Astrocyte (in vitro differentiated cells and primary cell): Measurements from ENCODE around the gene WNT7B. TPM values are rescaled to one million over a fixed set of nuclear protein-coding genes. Genes with fewer than 3 reads are reported as not detected.

ENCODE experiments used
- DNase-seq: peaks from one replicate; pipeline ENCODE4 v3.0.0-alpha.2; 2010; ENCODE audit warnings: low read depth
- FAIRE-seq: peaks from 2 replicates; lab custom pipeline; 2011; peaks lifted over from hg19 to GRCh38; lab: Jason Lieb, UNC
- H2AFZ ChIP-seq: 2 replicates; pipeline ENCODE4 v1.6.0; 2012; ENCODE audit warnings: low read depth, low read length, inconsistent platforms
- H3K27ac ChIP-seq: 2 replicates; pipeline ENCODE4 v1.5.1; 2011; ENCODE audit warnings: low read depth, low read length, inconsistent platforms
- H3K27me3 ChIP-seq: 2 replicates; pipeline ENCODE4 v1.6.0; 2011; ENCODE audit warnings: low read length, inconsistent platforms; ENCODE audit not compliant: insufficient read depth
- H3K36me3 ChIP-seq: 2 replicates; pipeline ENCODE4 v1.5.1; 2011; ENCODE audit warnings: low read length, inconsistent platforms; ENCODE audit not compliant: insufficient read depth
- H3K4me1 ChIP-seq: 2 replicates; pipeline ENCODE4 v1.5.1; 2011; ENCODE audit warnings: low read length, inconsistent platforms; ENCODE audit not compliant: insufficient read depth
- H3K4me2 ChIP-seq: 2 replicates; pipeline ENCODE4 v1.6.0; 2012; ENCODE audit warnings: low read length, inconsistent platforms
- H3K4me3 ChIP-seq: 2 replicates; pipeline ENCODE4 v1.5.1; 2011; ENCODE audit warnings: low read depth, mild to moderate bottlenecking, low read length, inconsistent platforms; ENCODE audit not compliant: insufficient read depth
- H3K79me2 ChIP-seq: 2 replicates; pipeline ENCODE4 v1.6.0; 2012; ENCODE audit warnings: mild to moderate bottlenecking, low read length, inconsistent platforms; ENCODE audit not compliant: insufficient read depth
- H3K9ac ChIP-seq: 2 replicates; pipeline ENCODE4 v1.6.0; 2012; ENCODE audit warnings: mild to moderate bottlenecking, low read length, inconsistent platforms
- H3K9me3 ChIP-seq: 2 replicates; pipeline ENCODE4 v1.5.1; 2012; ENCODE audit warnings: low read depth, mild to moderate bottlenecking, low read length, inconsistent platforms; ENCODE audit not compliant: insufficient read depth
- H4K20me1 ChIP-seq: 2 replicates; pipeline ENCODE4 v1.6.0; 2012; ENCODE audit warnings: low read length, inconsistent platforms; ENCODE audit not compliant: insufficient read depth
- H3K27ac Mint-ChIP-seq: one replicate; pipeline ENCODE4 v1.8.0; 2021; ENCODE audit warnings: mild to moderate bottlenecking, mixed read lengths; ENCODE audit not compliant: unreplicated experiment
- H3K27me3 Mint-ChIP-seq: one replicate; pipeline ENCODE4 v1.8.0; 2021; ENCODE audit warnings: low read depth, mixed read lengths; ENCODE audit not compliant: unreplicated experiment
- H3K36me3 Mint-ChIP-seq: one replicate; pipeline ENCODE4 v1.8.0; 2021; ENCODE audit warnings: low read depth, mixed read lengths; ENCODE audit not compliant: unreplicated experiment
- H3K4me1 Mint-ChIP-seq: one replicate; pipeline ENCODE4 v1.8.0; 2021; ENCODE audit warnings: low read depth, mixed read lengths; ENCODE audit not compliant: unreplicated experiment
- H3K4me3 Mint-ChIP-seq: one replicate; pipeline ENCODE4 v1.8.0; 2021; ENCODE audit warnings: mild to moderate bottlenecking, moderate library complexity, mixed read lengths; ENCODE audit not compliant: unreplicated experiment
- H3K9me3 Mint-ChIP-seq: one replicate; pipeline ENCODE4 v1.8.0; 2021; ENCODE audit warnings: mild to moderate bottlenecking, mixed read lengths; ENCODE audit not compliant: unreplicated experiment
- EZH2 ChIP-seq: IDR thresholded peaks from 2 replicates; pipeline ENCODE4 v1.6.1; 2012; ENCODE audit warnings: mild to moderate bottlenecking, low read length, inconsistent platforms; ENCODE audit not compliant: insufficient read depth
- total RNA-seq: library from RNA; stranded (reverse); gene quantifications from 2 replicates; pipeline ENCODE4 v1.2.1, GENCODE V29; 2021
- TF ChIP-seq, protein P1 (sequence below): IDR thresholded peaks from 2 replicates; pipeline ENCODE4 v1.5.1; 2011; ENCODE audit warnings: low read depth, mild to moderate bottlenecking, inconsistent platforms, low read length, moderate library complexity; ENCODE audit not compliant: insufficient read depth

WNT7B gene
- total RNA-seq, 1 donor from 2014 or later, result 1.7 TPM

DNA sequence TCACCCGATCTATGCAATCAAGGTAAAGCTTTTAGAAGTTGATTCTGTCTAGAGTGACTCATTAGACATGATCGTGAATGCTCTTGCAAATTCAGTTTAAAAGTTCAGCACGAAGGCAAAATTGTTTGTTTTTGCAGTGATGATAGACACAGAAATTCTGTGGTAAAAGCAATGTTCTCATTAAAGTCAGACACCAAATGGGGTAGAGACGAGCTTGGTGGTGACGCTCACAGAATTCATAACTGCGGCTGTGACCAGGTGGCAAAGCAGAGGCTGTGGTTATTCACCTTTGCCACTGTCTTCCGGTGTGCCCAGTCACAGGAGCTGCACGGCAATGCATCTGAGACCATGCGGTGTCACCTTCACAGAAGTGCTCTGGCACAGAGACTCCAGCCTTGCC lies 83.4 kb downstream of the WNT7B start:
- H3K9me3 ChIP-seq, result no peaks in the 10 kb centered on the region
- no peak overlapping the region for H3K9ac ChIP-seq
- peaks cover 21% of the 10 kb centered on the region for H3K4me1 ChIP-seq
- H3K4me2 ChIP-seq, result peak overlapping the region; percentile 9
- Mint-ChIP-seq H3K4me1 (no peaks in the 10 kb centered on the region), H3K27me3 (peaks cover 32% of the 10 kb centered on the region), H3K9me3 (no peaks in the 10 kb centered on the region), H3K27ac (no peak overlapping the region), H3K4me3 (no peak overlapping the region), H3K36me3 (no peaks in the 10 kb centered on the region)
- peaks cover 6% of the 10 kb centered on the region for H3K27me3 ChIP-seq
- no peak overlapping the region for H2AFZ ChIP-seq
- H3K36me3 ChIP-seq, result no peaks in the 10 kb centered on the region
- TF ChIP-seq EZH2, result no peak
- TF ChIP-seq, protein P1, sequence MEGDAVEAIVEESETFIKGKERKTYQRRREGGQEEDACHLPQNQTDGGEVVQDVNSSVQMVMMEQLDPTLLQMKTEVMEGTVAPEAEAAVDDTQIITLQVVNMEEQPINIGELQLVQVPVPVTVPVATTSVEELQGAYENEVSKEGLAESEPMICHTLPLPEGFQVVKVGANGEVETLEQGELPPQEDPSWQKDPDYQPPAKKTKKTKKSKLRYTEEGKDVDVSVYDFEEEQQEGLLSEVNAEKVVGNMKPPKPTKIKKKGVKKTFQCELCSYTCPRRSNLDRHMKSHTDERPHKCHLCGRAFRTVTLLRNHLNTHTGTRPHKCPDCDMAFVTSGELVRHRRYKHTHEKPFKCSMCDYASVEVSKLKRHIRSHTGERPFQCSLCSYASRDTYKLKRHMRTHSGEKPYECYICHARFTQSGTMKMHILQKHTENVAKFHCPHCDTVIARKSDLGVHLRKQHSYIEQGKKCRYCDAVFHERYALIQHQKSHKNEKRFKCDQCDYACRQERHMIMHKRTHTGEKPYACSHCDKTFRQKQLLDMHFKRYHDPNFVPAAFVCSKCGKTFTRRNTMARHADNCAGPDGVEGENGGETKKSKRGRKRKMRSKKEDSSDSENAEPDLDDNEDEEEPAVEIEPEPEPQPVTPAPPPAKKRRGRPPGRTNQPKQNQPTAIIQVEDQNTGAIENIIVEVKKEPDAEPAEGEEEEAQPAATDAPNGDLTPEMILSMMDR, result no peak
- no peak overlapping the region for H3K4me3 ChIP-seq
- no peaks in the 10 kb centered on the region for H4K20me1 ChIP-seq
- no peak overlapping the region for H3K27ac ChIP-seq
- no peak for FAIRE-seq
- DNase-seq, result peak; percentile 78
- no peaks in the 10 kb centered on the region for H3K79me2 ChIP-seq

DNA sequence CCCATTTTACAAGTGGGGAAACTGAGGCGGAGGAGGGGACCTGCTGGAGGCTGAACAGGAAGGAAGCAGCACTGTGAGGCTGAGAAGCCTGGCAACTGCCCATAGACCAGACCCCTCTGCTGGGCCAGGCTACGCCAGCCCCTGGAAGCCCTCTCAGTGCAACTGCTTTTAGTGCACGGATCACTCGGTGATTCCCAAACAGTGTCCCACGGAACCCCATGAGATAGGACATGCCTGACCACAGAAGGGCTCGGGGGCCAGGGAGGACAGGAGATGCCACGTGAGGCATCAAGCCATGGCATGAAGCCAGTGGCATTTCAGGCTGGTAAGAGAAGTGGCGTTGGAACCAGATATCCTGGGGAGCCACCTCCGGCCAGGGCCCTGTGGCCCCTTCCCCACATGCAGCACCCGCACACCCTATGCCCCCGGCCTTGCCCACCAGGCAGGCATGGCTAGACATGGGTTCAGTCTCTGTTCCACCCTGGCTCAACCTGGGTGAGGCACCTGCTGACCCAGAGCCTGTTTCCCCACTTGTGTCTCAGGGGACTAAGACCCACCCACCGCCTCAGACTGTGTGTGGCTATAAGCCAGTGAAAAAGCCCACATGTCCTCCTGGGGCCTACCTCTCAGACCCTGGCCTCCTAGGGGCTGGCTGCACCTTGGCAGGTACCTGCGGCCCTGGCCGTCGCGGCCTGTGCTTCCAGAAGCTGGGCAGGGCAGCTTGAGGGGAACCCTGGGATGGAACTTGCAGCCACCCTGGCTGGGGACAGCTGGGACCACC lies 84.1 kb downstream of the WNT7B start:
- Histone ChIP-seq H4K20me1 (no peaks in the 10 kb centered on the region), H3K9ac (no peak overlapping the region), H3K27me3 (peaks cover 6% of the 10 kb centered on the region), H3K36me3 (no peaks in the 10 kb centered on the region), H3K79me2 (no peaks in the 10 kb centered on the region), H3K27ac (no peak overlapping the region), H3K9me3 (no peaks in the 10 kb centered on the region), H3K4me2 (peak overlapping the region; percentile 9), H3K4me3 (no peak overlapping the region), H3K4me1 (peaks cover 21% of the 10 kb centered on the region), H2AFZ (no peak overlapping the region)
- no peaks in the 10 kb centered on the region for H3K36me3 Mint-ChIP-seq
- no peak overlapping the region for H3K27ac Mint-ChIP-seq
- DNase-seq (no peak), FAIRE-seq (no peak)
- H3K27me3 Mint-ChIP-seq, result peaks cover 33% of the 10 kb centered on the region
- no peaks in the 10 kb centered on the region for H3K4me1 Mint-ChIP-seq
- no peak overlapping the region for H3K4me3 Mint-ChIP-seq
- H3K9me3 Mint-ChIP-seq, result no peaks in the 10 kb centered on the region
- TF ChIP-seq EZH2, result no peak
- TF ChIP-seq, protein P1, result no peak
